ENCODE results near the gene SPATS2.

GRCh38 chr12:49370539-49370938, 3.3 kb downstream of the SPATS2 start:
- TF ChIP-seq POLR2AphosphoS5 (IDR thresholded peaks at IDR 0.05; ENCODE audit: borderline replicate concordance, low read depth, low read length) (no peak), EZH2 (IDR thresholded peaks at IDR 0.05) (no peak), FOXP2 (optimal IDR thresholded peaks at IDR 0.05; ENCODE audit: control extremely low read depth, extremely low read length, insufficient read depth) (no peak)

All from SK-N-MC (cell line).